Fibroblast of the aortic adventitia (primary cell): ENCODE results near the gene RS1. TPM values are rescaled to one million over a fixed set of nuclear protein-coding genes. Genes with fewer than 3 reads are reported as not detected.

Experiments used
- DNase-seq: peaks from one replicate; pipeline ENCODE4 v3.0.0-alpha.2; 2010; ENCODE audit warnings: low read depth
- H3K4me3 ChIP-seq: 2 replicates; pipeline ENCODE4 v1.5.1; 2011; ENCODE audit warnings: low read depth, mild to moderate bottlenecking, control low read depth, low read length, moderate library complexity
- total RNA-seq: library from RNA; depleted of rRNA; stranded (reverse); fragments of >200 nt; gene quantifications from 2 replicates; pipeline ENCODE4 v1.2.3, GENCODE V29; 2012; ENCODE audit warnings: low replicate concordance
- TF ChIP-seq, protein P1 (sequence below): IDR thresholded peaks from 2 replicates; pipeline ENCODE4 v1.5.1; 2011; ENCODE audit warnings: mild to moderate bottlenecking, low read length, control low read depth, inconsistent platforms; ENCODE audit not compliant: insufficient read depth

Gene RS1
- total RNA-seq, 1 donor = not detected

DNA sequence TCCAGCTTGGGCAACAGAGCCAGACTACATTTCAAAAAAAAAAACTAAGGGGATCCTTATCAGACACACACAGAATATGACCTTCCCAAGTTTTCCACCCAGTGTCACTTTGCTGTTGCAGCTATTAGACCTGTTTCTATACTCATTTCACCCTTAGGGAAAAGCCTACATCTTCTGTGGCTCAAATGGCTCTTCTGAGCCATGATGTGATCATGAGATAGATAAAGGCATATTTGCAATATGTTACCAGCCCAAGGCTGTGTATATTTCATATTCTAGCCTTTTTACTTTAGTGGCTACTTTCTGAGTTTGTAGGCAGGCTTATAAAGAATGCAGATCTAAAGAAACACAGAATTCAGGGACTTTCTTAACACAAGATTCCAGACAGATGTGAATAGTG, 19.3 kb downstream of the RS1 start:
- no peak overlapping the region for H3K4me3 ChIP-seq
- no peak for DNase-seq
- TF ChIP-seq, protein P1, sequence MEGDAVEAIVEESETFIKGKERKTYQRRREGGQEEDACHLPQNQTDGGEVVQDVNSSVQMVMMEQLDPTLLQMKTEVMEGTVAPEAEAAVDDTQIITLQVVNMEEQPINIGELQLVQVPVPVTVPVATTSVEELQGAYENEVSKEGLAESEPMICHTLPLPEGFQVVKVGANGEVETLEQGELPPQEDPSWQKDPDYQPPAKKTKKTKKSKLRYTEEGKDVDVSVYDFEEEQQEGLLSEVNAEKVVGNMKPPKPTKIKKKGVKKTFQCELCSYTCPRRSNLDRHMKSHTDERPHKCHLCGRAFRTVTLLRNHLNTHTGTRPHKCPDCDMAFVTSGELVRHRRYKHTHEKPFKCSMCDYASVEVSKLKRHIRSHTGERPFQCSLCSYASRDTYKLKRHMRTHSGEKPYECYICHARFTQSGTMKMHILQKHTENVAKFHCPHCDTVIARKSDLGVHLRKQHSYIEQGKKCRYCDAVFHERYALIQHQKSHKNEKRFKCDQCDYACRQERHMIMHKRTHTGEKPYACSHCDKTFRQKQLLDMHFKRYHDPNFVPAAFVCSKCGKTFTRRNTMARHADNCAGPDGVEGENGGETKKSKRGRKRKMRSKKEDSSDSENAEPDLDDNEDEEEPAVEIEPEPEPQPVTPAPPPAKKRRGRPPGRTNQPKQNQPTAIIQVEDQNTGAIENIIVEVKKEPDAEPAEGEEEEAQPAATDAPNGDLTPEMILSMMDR = no peak

DNA sequence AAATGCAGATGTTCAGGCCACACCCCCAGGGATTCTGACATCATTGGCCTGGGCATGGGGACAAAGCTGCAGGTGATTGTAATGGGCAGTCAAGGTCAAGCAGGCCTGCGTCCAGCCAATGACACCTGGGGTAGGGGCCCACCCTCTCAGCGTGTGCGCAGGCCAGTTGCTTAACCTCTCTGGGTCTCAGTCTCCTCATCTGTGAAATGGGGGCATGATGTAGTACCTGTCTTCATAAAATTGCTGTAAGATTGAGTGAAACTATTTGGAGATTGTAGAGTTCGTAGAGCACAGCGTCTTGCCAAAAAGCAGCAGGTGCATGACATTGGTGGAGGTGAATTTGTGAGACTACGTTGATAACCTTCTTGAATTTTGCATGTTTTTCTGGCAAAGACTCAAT, 21.2 kb downstream of the RS1 start:
- no peak overlapping the region for H3K4me3 ChIP-seq
- TF ChIP-seq, protein P1 = no peak
- DNase-seq = no peak

DNA sequence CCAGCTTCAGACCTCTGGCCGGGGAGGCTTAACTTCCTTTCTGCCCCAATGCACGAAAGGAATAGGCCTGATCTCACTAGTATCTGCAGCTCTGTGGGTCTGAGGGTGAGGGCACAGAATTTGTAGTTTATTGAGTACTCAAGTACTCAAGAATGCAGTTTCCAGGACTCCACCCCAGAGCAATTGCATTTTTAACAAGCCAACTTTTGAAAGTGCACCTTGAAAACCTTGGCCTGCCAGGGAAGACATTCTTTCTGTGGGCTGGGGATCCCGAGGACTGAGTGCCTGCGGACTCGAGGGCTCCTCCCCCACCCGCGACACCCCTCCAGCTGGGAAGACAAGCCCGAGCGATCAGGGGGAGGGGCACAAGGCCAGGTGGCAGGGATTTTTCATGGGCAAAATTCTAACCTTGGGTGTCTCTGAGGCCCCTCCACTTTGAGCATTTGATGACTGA, 22.4 kb downstream of the RS1 start:
- no peak for DNase-seq

DNA sequence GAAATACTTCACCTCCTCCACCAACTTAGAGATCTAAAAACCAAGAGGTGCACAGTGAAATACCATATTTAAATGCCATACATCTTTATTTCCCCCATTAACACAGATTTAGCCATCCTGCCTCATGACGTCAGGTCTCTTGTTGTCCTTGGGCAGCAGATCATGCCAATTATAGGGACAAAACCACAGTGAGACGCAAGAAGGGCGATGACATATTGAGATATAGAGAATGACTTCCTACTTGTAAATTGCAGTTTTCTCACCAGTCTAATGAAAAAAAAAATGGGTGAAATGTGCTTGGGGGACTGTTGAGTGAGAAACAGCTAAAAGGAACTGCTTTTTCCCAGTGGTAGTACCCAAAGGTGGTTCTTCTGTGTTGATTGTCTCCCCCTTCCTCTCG, 24.3 kb downstream of the RS1 start:
- no peak for DNase-seq
- no peak overlapping the region for H3K4me3 ChIP-seq

More for the DNA sequence above, 22.4 kb downstream of the RS1 start:
- TF ChIP-seq, protein P1 = no peak
- no peak overlapping the region for H3K4me3 ChIP-seq

DNA sequence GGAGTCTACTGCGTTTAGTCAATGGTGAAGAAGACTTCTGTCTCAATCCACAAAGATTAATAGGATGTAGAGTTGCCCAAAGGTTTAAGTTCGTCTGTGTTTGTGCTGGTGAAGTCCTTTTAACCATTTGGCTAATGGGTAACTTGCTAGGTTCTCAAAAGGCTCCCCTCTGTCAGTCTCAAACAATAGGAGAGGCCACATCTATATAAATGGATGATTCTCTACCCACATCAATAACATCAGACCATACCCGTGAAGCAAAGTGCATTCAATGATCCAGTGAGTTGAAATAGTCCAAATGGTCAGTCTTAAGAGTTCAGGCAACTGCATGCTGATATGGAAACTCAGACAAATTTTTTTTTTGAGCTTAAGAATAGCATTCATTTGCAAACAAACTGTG, 28.1 kb downstream of the RS1 start:
- no peak for DNase-seq
- no peak overlapping the region for H3K4me3 ChIP-seq
- TF ChIP-seq, protein P1 = no peak

More for the DNA sequence above, 24.3 kb downstream of the RS1 start:
- TF ChIP-seq, protein P1 = no peak

DNA sequence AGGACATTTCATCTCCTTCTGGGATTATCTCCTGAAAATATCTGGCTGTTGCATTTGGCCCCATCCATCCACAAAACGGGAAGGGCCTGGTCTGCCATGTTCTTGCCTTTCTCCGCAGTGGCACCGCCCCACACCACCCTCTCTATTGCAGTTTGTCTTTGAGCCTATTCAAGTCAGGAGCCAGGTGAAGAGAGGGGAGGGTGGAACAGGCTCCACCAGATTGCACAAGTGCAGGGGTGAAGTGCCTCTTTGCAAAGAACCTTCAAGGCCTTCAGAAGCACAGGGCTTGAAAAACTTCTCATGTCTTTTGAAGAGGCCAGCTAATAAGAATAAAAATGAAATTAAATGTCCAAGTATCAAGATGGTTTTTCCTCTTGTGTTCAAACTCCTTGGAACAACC, 28.7 kb downstream of the RS1 start:
- no peak overlapping the region for H3K4me3 ChIP-seq
- no peak for DNase-seq
- TF ChIP-seq, protein P1 = no peak

DNA sequence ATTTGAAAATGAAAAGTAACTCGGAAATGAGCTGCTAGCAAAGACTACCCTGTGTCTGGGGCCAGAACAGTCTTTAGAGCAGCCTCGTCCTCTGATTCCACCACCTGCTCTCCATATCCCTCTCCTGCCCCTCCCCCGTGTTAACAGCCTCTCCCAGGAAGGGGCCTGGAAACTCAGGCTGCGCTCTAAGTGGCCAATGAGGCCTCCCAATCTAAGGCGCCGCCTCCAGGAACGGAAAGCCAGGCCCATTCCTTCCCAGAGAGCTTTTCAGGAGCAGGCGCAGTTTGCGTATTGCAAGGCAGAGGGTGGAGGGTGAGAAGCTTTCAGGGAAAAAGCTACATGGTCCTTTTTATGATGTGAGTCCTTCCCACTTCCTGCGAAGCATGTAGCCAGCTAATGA, 31.2 kb downstream of the RS1 start:
- TF ChIP-seq, protein P1 = no peak
- DNase-seq = no peak
- no peak overlapping the region for H3K4me3 ChIP-seq
